ENCODE measurements around the gene TLCD1. TPM values are rescaled to one million over a fixed set of nuclear protein-coding genes. Genes with fewer than 3 reads are reported as not detected.
A peak's percentile ranks its signal among the peaks of the same experiment; 100 is the strongest.

Gene TLCD1
- total and polyA plus RNA-seq, 9 donors = 0.75 to 7.0 (median 1.6) TPM; not detected in 1

DNA sequence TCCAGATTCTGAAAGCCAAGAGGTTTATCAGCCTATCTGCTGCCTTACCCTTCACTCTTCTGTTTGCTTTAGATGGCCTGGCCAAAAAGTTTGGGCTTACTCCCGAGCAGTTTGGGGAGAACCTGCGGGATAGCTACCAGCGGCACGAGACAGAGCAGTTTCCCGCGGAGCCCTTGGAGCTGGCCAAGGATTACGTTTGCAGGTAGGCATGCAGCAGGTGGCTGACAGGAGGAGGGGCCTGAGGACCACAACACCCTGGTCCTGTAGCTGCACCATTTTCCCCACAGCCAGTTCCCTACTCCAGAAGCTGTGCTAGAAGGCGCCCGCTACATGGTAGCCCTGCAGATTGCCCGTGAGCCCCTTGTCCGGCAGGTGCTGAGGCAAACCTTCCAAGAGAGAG lies 43.4 kb downstream of the TLCD1 start:
- H3K27me3 ChIP-seq = no peaks in the 10 kb centered on the region
- H3K27ac ChIP-seq = no peak overlapping the region
- WGBS, 3 donors = 82 to 89% (median 89%) methylated on average over 11 of the region's 11 CpGs
- no peaks in the 10 kb centered on the region for H3K9me3 ChIP-seq
- no peak overlapping the region for H3K4me3 ChIP-seq
- H3K4me1 ChIP-seq (ENCODE audit: insufficient read depth) = no peaks in the 10 kb centered on the region
- intact Hi-C loops (cut with DNase I) = no loop called here
- DNase-seq = peak in 1 of 5 donors; percentile 27
- no peaks in the 10 kb centered on the region for H3K36me3 ChIP-seq
- TF ChIP-seq EP300 (IDR thresholded peaks at IDR 0.05) = no peak
- no peak for TF ChIP-seq CTCF (IDR thresholded peaks at IDR 0.05)
- no peak for TF ChIP-seq POLR2A (IDR thresholded peaks at IDR 0.05)

GRCh38 chr17:28675980-28676379 lies 50.1 kb downstream of the TLCD1 start:
- Histone ChIP-seq H3K4me1 (ENCODE audit: insufficient read depth) (no peaks in the 10 kb centered on the region), H3K9me3 (no peaks in the 10 kb centered on the region), H3K27me3 (no peaks in the 10 kb centered on the region), H3K4me3 (no peak overlapping the region), H3K36me3 (no peaks in the 10 kb centered on the region), H3K27ac (no peak overlapping the region)
- intact Hi-C loops (cut with DNase I) = loop anchor here in 1 of 4 donors (2.0 kb wide), 1 partner anchor 19 kb away; no protein-coding TSS in a partner anchor
- TF ChIP-seq EP300 (IDR thresholded peaks at IDR 0.05) (no peak), POLR2A (IDR thresholded peaks at IDR 0.05) (no peak), CTCF (IDR thresholded peaks at IDR 0.05) (no peak)
- WGBS, 3 donors = 80 to 84% (median 83%) methylated on average over 7 of the region's 7 CpGs
- no peak for DNase-seq

DNA sequence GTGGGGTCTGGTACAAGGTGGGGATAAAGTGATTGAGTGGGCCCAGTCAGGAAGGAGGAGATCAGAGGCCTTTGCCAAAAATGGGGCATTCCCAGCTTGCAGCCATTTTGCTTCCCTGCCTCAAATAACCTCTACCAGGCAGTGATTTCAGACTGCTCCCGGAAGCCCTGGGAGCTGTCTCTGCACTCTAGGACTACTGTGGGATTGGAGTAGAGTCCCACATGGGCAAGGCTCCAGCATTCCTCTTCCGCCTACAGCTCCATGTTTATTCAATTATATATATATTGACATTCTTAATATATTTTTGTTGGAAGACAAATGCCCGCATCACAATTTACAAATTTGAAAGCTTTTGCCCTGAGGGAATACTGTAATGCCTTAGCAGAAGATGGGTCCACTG lies 50.5 kb downstream of the TLCD1 start:
- intact Hi-C loops (cut with DNase I) = no loop called here
- DNase-seq = no peak
- Histone ChIP-seq H3K36me3 (no peaks in the 10 kb centered on the region), H3K27me3 (no peaks in the 10 kb centered on the region), H3K9me3 (no peaks in the 10 kb centered on the region), H3K27ac (no peak overlapping the region), H3K4me1 (ENCODE audit: insufficient read depth) (no peaks in the 10 kb centered on the region), H3K4me3 (no peak overlapping the region)
- WGBS, 3 donors = 40 to 67% (median 52%) methylated on average over 3 of the region's 3 CpGs
- no peak for TF ChIP-seq EP300 (IDR thresholded peaks at IDR 0.05)
- no peak for TF ChIP-seq CTCF (IDR thresholded peaks at IDR 0.05)
- no peak for TF ChIP-seq POLR2A (IDR thresholded peaks at IDR 0.05)

Small RNA genes within 50 kb of the gene (small RNA-seq; reads per million reads assigned to genes)
- not detected for gene SNORD42A
- not detected for gene SNORD42B
- gene SNORD4A = not detected
- gene SNORD4B = not detected

Other genes with a start within 250 kb of the TLCD1 start
- not detected for gene FOXN1, start 219.9 kb downstream of the TLCD1 start, total RNA-seq
- gene FOXN1, start 219.9 kb downstream of the TLCD1 start, polyA plus RNA-seq = not detected
- gene UNC119, start 173.6 kb downstream of the TLCD1 start, total RNA-seq = 10 to 100 TPM; 14.4 to 27.3 (median 19.5) TPM
- gene UNC119, start 173.6 kb downstream of the TLCD1 start, polyA plus RNA-seq = 10 to 100 TPM; 18.6 to 19.3 TPM
- 10 to 100 TPM; 16.1 to 42.2 (median 33.5) TPM for gene PIGS, start 154.7 kb downstream of the TLCD1 start, total RNA-seq
- 10 to 100 TPM; 26.6 to 64.8 TPM for gene PIGS, start 154.7 kb downstream of the TLCD1 start, polyA plus RNA-seq
- gene ALDOC, start 149.3 kb downstream of the TLCD1 start, total RNA-seq = 10 to 100 TPM; 17.1 to 71.5 (median 28.4) TPM
- gene ALDOC, start 149.3 kb downstream of the TLCD1 start, polyA plus RNA-seq = 10 to 100 TPM; 25.4 to 39.1 TPM
- 1 to 10 TPM; 2.1 to 5.0 (median 3.3) TPM for gene SPAG5, start 127.2 kb downstream of the TLCD1 start, total RNA-seq
- gene SPAG5, start 127.2 kb downstream of the TLCD1 start, polyA plus RNA-seq = 1 to 10 TPM; 2.9 to 3.8 TPM
- 10 to 100 TPM in 3 of 7 donors, 1 to 10 TPM in 4; 3.6 to 16.2 (median 7.9) TPM for gene RSKR, start 112.0 kb downstream of the TLCD1 start, total RNA-seq
- gene RSKR, start 112.0 kb downstream of the TLCD1 start, polyA plus RNA-seq = 1 to 10 TPM; 4.1 to 8.7 TPM
- 100 to 1,000 TPM in 3 of 7 donors, 10 to 100 TPM in 4; 57.2 to 148 (median 93.2) TPM for gene BLTP2, start 81.1 kb downstream of the TLCD1 start, total RNA-seq
- 100 to 1,000 TPM in 1 of 2 donors, 10 to 100 TPM in 1; 24.9 to 100 TPM for gene BLTP2, start 81.1 kb downstream of the TLCD1 start, polyA plus RNA-seq
- 10 to 100 TPM; 33.9 to 53.1 (median 46.7) TPM for gene SDF2, start 64.3 kb downstream of the TLCD1 start, total RNA-seq
- 100 to 1,000 TPM in 1 of 2 donors, 10 to 100 TPM in 1; 62.7 to 118 TPM for gene SDF2, start 64.3 kb downstream of the TLCD1 start, polyA plus RNA-seq
- 10 to 100 TPM; 42.3 to 83.8 (median 67.2) TPM for gene SUPT6H, start 64.0 kb downstream of the TLCD1 start, total RNA-seq
- gene SUPT6H, start 64.0 kb downstream of the TLCD1 start, polyA plus RNA-seq = 10 to 100 TPM; 34.8 to 80.1 TPM
- gene PROCA1, start 14.3 kb downstream of the TLCD1 start, total RNA-seq = 1 to 10 TPM; 4.0 to 6.7 (median 5.0) TPM
- gene PROCA1, start 14.3 kb downstream of the TLCD1 start, polyA plus RNA-seq = 1 to 10 TPM; 2.7 to 6.5 TPM
- gene RAB34, start 8.4 kb downstream of the TLCD1 start, total RNA-seq = 100 to 1,000 TPM; 149 to 222 (median 169) TPM
- gene RAB34, start 8.4 kb downstream of the TLCD1 start, polyA plus RNA-seq = 100 to 1,000 TPM; 196 to 208 TPM
- 1,000 to 10,000 TPM; 1,369 to 3,979 (median 2,659) TPM for gene RPL23A, start 6.2 kb downstream of the TLCD1 start, total RNA-seq
- gene RPL23A, start 6.2 kb downstream of the TLCD1 start, polyA plus RNA-seq = 1,000 to 10,000 TPM; 2,997 to 3,153 TPM
- 1 to 10 TPM; 2.3 to 8.3 (median 3.4) TPM for gene NEK8, start 2.6 kb upstream of the TLCD1 start, total RNA-seq
- gene NEK8, start 2.6 kb upstream of the TLCD1 start, polyA plus RNA-seq = 1 to 10 TPM; 1.9 to 2.2 TPM
- gene TRAF4, start 17.8 kb upstream of the TLCD1 start, total RNA-seq = 10 to 100 TPM; 12.9 to 61.3 (median 18.8) TPM
- 1 to 10 TPM; 3.5 to 7.0 TPM for gene TRAF4, start 17.8 kb upstream of the TLCD1 start, polyA plus RNA-seq
- 10 to 100 TPM in 5 of 7 donors, 1 to 10 TPM in 2; 8.0 to 19.8 (median 17.9) TPM for gene FAM222B, start 116.6 kb upstream of the TLCD1 start, total RNA-seq
- 10 to 100 TPM in 1 of 2 donors, 1 to 10 TPM in 1; 9.5 to 15.3 TPM for gene FAM222B, start 116.6 kb upstream of the TLCD1 start, polyA plus RNA-seq
- gene ERAL1, start 128.8 kb upstream of the TLCD1 start, total RNA-seq = 10 to 100 TPM; 18.8 to 33.4 (median 28.9) TPM
- gene ERAL1, start 128.8 kb upstream of the TLCD1 start, polyA plus RNA-seq = 10 to 100 TPM; 28.5 to 61.9 TPM
- gene FLOT2, start 171.5 kb upstream of the TLCD1 start, total RNA-seq = 10 to 100 TPM; 29.3 to 82.3 (median 75.0) TPM
- gene FLOT2, start 171.5 kb upstream of the TLCD1 start, polyA plus RNA-seq = 10 to 100 TPM; 39.3 to 44.7 TPM
- gene DHRS13, start 176.8 kb upstream of the TLCD1 start, total RNA-seq = 10 to 100 TPM in 1 of 7 donors, 1 to 10 TPM in 6; 7.3 to 13.8 (median 8.1) TPM
- gene DHRS13, start 176.8 kb upstream of the TLCD1 start, polyA plus RNA-seq = 1 to 10 TPM; 3.7 to 5.1 TPM
- gene PHF12, start 225.3 kb upstream of the TLCD1 start, total RNA-seq = 10 to 100 TPM; 39.8 to 62.7 (median 48.8) TPM
- gene PHF12, start 225.3 kb upstream of the TLCD1 start, polyA plus RNA-seq = 10 to 100 TPM; 22.7 to 28.1 TPM